HEK293T (cell line): Measurements from ENCODE around the gene FA2H.

Experiments used
- CTCF ChIA-PET: fragments of 350-600 bp; formaldehyde crosslinking; extraction: SDS; loops from one replicate; lab custom pipeline; 2021; ENCODE audit warnings: antibody characterized with exemption, inconsistent platforms; lab: Yijun Ruan, JAX
- POLR2A ChIA-PET: fragments of 350-600 bp; formaldehyde crosslinking; extraction: SDS; loops from one replicate; lab custom pipeline; 2020; ENCODE audit warnings: antibody characterized with exemption, inconsistent platforms; lab: Yijun Ruan, JAX
- DNase-seq: peaks from one replicate; pipeline ENCODE4 v3.0.0; 2012; ENCODE audit warnings: mixed read lengths; ENCODE audit errors: extremely low spot score
- ARNT ChIP-seq: fragments of 450-650 bp; IDR thresholded peaks from 2 replicates; pipeline ENCODE4 v1.6.1; 2017; ENCODE audit warnings: mild to moderate bottlenecking
- BHLHE40 ChIP-seq: fragments of 450-650 bp; IDR thresholded peaks from 2 replicates; pipeline ENCODE4 v1.6.1; 2016; ENCODE audit warnings: mild to moderate bottlenecking, moderate library complexity, borderline replicate concordance
- CTBP1 ChIP-seq: fragments of 450-650 bp; IDR thresholded peaks from 2 replicates; pipeline ENCODE4 v1.6.1; 2016; ENCODE audit warnings: borderline replicate concordance
- ELF4 ChIP-seq: fragments of 450-650 bp; IDR thresholded peaks from 2 replicates; pipeline ENCODE4 v1.6.1; 2017; ENCODE audit warnings: antibody characterized with exemption
- FOXA1 ChIP-seq: fragments of 450-650 bp; IDR thresholded peaks from 2 replicates; pipeline ENCODE4 v1.6.1; 2016; ENCODE audit warnings: mild to moderate bottlenecking
- FOXK2 ChIP-seq: fragments of 450-650 bp; IDR thresholded peaks from 2 replicates; pipeline ENCODE4 v1.6.1; 2016; ENCODE audit warnings: mild to moderate bottlenecking
- FOXM1 ChIP-seq: fragments of 450-650 bp; IDR thresholded peaks from 2 replicates; pipeline ENCODE4 v1.6.1; 2017; ENCODE audit warnings: mild to moderate bottlenecking, borderline replicate concordance
- HDGF ChIP-seq: fragments of 450-650 bp; IDR thresholded peaks from 2 replicates; pipeline ENCODE4 v1.6.1; 2017; ENCODE audit warnings: antibody characterized with exemption, borderline replicate concordance
- L3MBTL2 ChIP-seq: fragments of 450-650 bp; conservative IDR thresholded peaks from 2 replicates; pipeline ENCODE4 v1.6.1; 2016; ENCODE audit warnings: mild to moderate bottlenecking
- LEF1 ChIP-seq: fragments of 450-650 bp; IDR thresholded peaks from 2 replicates; pipeline ENCODE4 v1.6.1; 2017; ENCODE audit warnings: mild to moderate bottlenecking, borderline replicate concordance
- NFRKB ChIP-seq: fragments of 450-650 bp; IDR thresholded peaks from 2 replicates; pipeline ENCODE4 v1.6.1; 2016; ENCODE audit warnings: mild to moderate bottlenecking, moderate library complexity
- SP1 ChIP-seq: fragments of 450-650 bp; IDR thresholded peaks from 2 replicates; pipeline ENCODE4 v1.6.1; 2017
- SUZ12 ChIP-seq: fragments of 450-650 bp; IDR thresholded peaks from 2 replicates; pipeline ENCODE4 v1.6.1; 2016; ENCODE audit warnings: mild to moderate bottlenecking
- TARDBP ChIP-seq: fragments of 450-650 bp; IDR thresholded peaks from 2 replicates; pipeline ENCODE4 v1.6.1; 2016
- ZNF384 ChIP-seq: fragments of 450-650 bp; IDR thresholded peaks from 2 replicates; pipeline ENCODE4 v1.6.1; 2016
- TF ChIP-seq, protein P1 (sequence below): fragments of 450-650 bp; IDR thresholded peaks from 2 replicates; pipeline ENCODE4 v1.6.1; 2016

Gene FA2H

DNA sequence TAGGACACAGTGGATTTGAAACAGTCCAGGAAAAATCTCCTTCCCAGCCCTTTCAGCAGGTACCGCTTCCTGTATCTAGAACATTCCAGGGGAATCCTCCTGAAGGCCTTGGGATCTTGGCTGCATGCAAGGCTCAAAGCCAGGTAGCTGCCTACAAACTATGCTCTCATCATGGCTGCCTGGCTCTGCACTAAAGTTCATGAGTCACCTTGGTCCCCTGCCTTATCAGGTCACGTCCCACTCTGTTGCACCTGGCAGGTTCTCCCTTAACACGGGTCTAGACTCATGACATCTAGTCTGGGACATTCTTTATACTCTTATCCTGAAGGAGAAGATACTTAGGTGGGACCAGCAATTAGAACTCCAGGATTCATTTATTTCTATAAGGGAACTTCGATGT is 15.8 kb downstream of the FA2H start:
- CTCF ChIA-PET: no interaction called here
- POLR2A ChIA-PET: no interaction called here
- TF ChIP-seq FOXM1: no peak
- no peak for TF ChIP-seq TARDBP
- TF ChIP-seq, protein P1, sequence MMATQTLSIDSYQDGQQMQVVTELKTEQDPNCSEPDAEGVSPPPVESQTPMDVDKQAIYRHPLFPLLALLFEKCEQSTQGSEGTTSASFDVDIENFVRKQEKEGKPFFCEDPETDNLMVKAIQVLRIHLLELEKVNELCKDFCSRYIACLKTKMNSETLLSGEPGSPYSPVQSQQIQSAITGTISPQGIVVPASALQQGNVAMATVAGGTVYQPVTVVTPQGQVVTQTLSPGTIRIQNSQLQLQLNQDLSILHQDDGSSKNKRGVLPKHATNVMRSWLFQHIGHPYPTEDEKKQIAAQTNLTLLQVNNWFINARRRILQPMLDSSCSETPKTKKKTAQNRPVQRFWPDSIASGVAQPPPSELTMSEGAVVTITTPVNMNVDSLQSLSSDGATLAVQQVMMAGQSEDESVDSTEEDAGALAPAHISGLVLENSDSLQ: no peak
- TF ChIP-seq BHLHE40: no peak
- TF ChIP-seq L3MBTL2: no peak
- no peak for TF ChIP-seq FOXA1
- no peak for TF ChIP-seq ZNF384
- TF ChIP-seq NFRKB: no peak
- TF ChIP-seq ARNT: no peak
- no peak for TF ChIP-seq HDGF
- no peak for TF ChIP-seq CTBP1
- DNase-seq: no peak

DNA sequence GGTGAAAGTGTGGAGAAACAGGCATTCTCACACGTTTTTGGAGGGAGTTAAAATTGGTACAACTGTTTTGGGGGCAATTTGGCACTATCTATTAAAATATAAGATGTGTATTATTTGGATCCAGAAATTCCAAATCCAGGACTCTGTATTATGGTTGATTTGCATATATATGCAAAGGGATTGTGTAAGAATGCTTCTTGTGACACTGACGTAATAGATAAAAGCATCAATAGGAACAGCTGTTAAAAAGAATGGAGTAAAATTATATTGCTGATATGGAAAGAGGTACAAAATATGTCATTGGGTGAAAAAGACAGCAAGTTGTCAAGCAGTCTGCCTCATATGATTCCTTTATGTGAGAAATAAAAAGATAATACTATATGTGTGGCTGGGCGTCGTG is 17.3 kb downstream of the FA2H start:
- no peak for DNase-seq
- ChIA-PET CTCF (no interaction called here), POLR2A (no interaction called here)
- no peak for TF ChIP-seq FOXK2
- no peak for TF ChIP-seq ELF4

DNA sequence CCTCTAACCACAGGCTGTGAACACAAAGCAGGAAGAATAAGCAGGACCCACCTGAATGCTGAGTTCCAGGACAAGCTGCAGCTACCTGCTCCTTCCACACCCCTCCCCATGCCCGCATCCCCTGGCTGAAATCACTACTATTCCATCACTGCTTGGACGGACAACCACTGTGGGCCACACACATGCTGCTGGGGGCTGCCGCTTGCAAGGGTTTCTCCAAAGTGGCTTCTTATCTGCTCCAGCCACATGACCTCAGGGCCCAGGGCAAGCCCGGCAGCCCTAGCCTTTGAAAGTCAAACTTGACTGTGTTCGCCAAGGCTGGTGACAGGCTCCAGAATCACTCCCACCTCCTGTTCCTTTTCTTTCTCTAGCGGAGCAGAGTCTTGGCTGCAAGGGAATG is 18.4 kb downstream of the FA2H start:
- CTCF ChIA-PET: no interaction called here
- no peak for DNase-seq
- no peak for TF ChIP-seq NFRKB
- TF ChIP-seq, protein P1: no peak
- TF ChIP-seq FOXM1: no peak
- no peak for TF ChIP-seq FOXA1
- no peak for TF ChIP-seq FOXK2
- TF ChIP-seq SUZ12: no peak
- TF ChIP-seq ARNT: no peak
- TF ChIP-seq CTBP1: no peak
- TF ChIP-seq L3MBTL2: no peak
- no peak for TF ChIP-seq HDGF
- TF ChIP-seq SP1: no peak
- POLR2A ChIA-PET: no interaction called here

DNA sequence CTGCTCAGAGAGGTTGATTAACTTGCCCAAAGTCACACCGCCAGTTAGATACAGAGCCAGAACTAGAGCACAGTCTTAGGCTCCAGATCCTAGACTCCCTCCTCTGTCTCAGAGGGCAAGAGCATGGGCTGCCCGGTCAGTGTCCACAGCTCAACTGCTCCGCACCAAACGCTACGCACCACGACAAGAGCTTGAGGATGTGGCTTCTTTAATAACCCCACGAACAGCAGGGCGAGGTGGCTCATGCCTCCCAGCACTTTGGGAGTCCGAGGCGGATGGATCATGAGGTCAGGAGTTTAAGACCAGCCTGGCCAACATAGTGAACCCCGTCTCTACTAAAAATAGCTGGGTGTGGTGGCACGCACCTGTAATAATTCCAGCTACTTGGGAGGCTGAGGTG is 21.4 kb downstream of the FA2H start:
- ChIA-PET CTCF (no interaction called here), POLR2A (no interaction called here)
- TF ChIP-seq LEF1: no peak
- TF ChIP-seq NFRKB: no peak
- TF ChIP-seq FOXK2: no peak
- TF ChIP-seq L3MBTL2: no peak
- TF ChIP-seq FOXA1: no peak
- TF ChIP-seq FOXM1: no peak
- no peak for TF ChIP-seq TARDBP
- no peak for TF ChIP-seq HDGF
- no peak for TF ChIP-seq BHLHE40
- TF ChIP-seq ZNF384: no peak
- TF ChIP-seq CTBP1: no peak
- no peak for TF ChIP-seq ARNT
- TF ChIP-seq, protein P1: no peak
- no peak for TF ChIP-seq ELF4
- TF ChIP-seq SP1: no peak
- TF ChIP-seq SUZ12: no peak
- no peak for DNase-seq

DNA sequence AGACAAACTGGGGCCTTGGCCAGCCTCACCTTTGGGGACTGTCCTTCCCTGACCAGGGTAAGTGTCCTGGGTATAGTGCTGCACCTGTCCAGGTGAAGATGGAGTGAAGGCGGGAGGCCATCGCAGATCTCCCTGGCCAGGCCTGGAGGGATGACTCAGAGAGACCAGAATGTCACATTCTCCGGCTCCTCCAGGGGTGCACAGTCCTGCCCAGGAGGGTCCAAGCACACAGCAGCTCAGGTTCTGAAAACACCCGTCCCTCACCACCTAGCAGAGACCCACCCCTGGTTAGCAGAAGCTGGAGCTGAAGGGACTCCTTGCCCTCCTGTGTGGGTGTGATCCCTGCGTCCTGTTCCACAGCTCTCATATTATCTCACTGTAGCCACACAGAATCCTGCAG is 21.9 kb downstream of the FA2H start:
- no peak for DNase-seq
- POLR2A ChIA-PET: no interaction called here
- CTCF ChIA-PET: no interaction called here
- TF ChIP-seq FOXK2 (no peak), LEF1 (no peak), L3MBTL2 (no peak), ARNT (no peak), SUZ12 (no peak), FOXA1 (no peak), FOXM1 (no peak), HDGF (no peak), ELF4 (no peak), ZNF384 (no peak), NFRKB (no peak)

DNA sequence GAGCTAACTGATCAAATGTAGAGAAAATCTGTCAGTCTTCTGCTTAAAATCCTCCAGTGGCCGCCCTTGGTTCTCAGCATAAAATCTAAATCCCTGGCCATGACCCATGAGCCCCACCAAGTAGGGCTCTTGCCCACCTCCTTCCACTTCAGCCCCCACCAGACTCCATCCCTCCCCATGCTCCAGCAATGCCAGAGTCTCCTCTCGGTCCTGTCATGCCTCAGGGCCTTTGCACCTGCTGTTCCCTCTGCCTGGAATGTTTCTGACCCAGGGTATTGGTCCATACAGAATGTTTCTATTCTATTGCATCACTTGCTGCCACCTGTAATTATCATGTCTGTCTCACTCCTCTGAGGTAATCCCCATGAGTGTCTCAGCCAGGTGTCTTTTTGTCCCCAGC is 22.4 kb downstream of the FA2H start:
- CTCF ChIA-PET: no interaction called here

More for the DNA sequence above, 22.4 kb downstream of the FA2H start:
- DNase-seq: no peak
- POLR2A ChIA-PET: no interaction called here
- TF ChIP-seq TARDBP (no peak), NFRKB (no peak), FOXM1 (no peak), ELF4 (no peak), BHLHE40 (no peak), HDGF (no peak), CTBP1 (no peak), L3MBTL2 (no peak), LEF1 (no peak)
